GM19397 (cell line): Measurements from ENCODE around the gene KSR1.
"Not testable (repeated sequence)": the region's sequence is repeated elsewhere in the genome, so short reads cannot be mapped to it uniquely, and the experiment has no call there.

ENCODE experiments used
- ATAC-seq: cut with Tn5 transposase; IDR thresholded peaks from one replicate; pipeline ENCODE4 v1.9.1; 2021; ENCODE audit warnings: mild to moderate bottlenecking, moderate library complexity; ENCODE audit not compliant: unreplicated experiment

Gene KSR1

DNA sequence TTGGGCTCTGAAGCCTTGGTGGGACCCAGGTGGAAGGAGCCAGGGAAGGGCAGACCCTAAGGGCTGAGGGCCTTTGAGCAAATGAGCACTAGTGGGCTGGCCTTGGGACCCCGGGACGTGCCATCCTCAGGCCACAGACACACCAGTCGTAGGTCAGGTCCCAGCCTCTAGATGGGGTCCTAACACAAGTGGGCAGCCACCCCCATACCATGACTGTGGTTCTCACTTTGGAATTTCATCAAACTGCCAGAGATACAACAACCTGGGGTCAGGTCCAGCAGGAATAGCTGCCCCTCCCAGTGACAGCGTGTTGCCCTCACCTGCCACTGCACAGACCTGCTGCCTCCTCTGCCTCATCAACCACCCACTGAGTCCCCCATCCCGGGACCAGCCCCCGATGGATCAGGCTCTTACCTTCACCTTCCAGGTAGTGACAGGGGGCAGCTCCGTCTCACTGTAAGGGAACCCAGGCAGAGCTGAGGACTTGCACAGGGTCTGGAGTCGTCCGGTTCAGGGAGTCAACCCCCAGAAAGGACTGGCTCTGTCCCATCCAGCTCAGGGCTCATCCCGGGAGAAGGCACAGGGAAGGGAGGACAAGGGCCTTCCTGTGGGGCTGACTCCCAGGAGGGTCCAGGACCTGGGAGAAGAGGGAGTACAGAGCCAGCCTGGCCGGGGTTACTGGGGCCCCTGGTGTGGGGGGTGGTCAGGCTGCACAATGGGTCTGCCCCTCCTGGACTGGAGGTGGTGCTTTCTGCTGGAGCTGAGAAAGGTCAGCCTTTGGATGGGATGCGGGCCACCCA lies 214.7 kb downstream of the KSR1 start:
- ATAC-seq = no peak

DNA sequence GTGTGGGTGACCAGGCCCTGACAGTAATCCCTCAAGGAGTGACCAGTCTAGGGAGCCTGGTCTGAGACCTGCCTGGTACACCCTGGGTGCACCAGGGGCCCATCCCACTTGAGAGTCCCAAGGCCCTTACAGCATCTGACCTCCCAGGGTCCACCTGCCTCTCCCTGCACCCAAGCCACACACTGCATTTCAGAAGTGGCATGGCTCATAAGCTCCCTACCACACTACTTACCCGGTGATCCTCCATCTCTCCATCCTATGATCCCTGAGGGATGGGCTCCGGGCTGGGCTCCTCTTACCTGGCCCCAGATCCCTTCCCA lies 215.3 kb downstream of the KSR1 start:
- ATAC-seq = no peak

DNA sequence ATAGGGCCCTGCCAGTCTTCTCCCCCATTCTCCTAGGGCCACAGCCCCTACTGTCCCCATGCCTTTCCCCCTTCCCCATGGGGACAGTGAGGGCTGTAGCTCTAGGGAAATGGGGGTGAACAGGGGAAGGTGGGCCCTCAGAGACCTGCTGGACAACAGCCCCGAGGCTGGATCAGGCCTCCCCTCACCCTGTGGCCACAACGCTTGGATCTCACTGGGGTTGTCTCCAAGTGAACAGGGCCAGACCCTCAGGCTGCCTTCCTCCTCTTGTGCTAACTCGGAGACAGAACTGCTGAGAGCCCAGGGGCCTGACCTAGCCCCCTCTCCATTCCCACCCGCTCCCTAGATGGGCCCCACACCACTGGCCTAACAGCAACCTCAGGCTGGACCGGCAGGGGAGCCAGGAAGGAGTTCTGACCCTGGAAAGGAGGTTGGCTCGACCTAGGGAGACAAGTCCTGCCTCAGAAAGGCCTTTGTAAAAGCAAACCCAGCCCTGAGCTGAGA lies 215.8 kb downstream of the KSR1 start:
- ATAC-seq = not testable (repeated sequence)

DNA sequence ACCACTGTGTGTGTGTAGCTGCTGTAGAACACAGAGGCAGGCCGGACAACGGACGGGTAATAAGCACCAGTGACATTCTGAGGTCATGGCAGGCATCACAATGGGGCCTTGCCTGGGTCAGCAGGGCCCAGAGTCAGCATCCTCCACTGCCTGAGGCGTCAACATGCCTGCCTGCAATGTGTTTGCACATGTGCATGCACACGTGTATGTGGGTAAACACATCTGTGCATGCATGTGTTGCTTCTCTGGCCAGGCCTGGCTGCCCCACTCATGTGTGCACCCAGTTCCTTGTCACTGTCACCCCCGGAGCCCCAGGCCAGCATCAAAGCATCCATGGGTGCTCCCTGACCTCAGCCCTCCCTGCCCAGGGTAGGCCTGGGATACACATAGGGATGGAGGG lies 218.1 kb downstream of the KSR1 start:
- no peak for ATAC-seq
